ENCODE measurements around the gene CHRNA5.

Gene CHRNA5

DNA sequence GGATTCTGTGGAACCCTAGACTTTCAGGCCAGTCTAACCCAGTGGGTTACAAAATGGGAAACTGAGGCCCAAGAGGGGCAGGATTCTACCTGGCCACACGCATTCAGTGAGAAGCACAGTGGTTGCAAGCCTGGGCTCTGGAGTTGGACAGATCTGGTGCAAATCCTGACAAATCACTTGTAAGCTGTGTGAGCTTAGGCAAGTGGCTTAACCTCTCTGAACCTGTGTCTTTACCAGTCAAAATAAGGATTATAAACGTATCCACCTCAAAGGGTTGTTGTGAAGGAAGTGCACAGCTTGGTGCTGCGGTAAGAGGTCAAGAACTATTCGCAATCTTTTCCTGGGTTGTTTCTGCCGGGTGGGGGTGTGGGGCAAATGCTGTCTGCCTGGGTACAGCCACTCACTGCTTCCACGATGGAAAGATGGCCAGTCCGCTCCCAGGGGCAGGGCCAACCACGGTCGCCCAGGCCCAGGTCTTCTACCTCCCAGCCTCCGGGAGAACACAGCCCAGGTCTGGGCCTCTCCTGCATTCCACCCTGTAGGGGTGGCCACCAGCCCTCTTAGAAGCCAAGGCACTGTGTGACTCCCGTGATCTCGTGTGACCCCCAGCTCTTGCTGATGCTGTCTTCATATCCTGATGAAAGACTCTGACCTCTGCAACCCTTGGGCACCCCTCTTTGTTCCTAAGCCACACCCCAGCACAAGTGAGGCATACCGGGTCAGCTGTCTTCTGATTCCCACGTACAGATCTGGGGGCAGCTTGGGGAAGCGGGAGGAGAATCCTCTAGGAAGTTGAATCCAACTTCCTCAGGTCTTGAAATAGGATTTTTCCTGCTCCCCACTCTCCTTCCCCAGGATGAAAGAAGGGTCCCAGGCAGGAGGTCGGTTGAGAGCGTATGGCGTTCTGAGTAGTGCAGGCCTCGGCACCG is 54.0 kb downstream of the CHRNA5 start:
- TF ChIP-seq, protein P1, sequence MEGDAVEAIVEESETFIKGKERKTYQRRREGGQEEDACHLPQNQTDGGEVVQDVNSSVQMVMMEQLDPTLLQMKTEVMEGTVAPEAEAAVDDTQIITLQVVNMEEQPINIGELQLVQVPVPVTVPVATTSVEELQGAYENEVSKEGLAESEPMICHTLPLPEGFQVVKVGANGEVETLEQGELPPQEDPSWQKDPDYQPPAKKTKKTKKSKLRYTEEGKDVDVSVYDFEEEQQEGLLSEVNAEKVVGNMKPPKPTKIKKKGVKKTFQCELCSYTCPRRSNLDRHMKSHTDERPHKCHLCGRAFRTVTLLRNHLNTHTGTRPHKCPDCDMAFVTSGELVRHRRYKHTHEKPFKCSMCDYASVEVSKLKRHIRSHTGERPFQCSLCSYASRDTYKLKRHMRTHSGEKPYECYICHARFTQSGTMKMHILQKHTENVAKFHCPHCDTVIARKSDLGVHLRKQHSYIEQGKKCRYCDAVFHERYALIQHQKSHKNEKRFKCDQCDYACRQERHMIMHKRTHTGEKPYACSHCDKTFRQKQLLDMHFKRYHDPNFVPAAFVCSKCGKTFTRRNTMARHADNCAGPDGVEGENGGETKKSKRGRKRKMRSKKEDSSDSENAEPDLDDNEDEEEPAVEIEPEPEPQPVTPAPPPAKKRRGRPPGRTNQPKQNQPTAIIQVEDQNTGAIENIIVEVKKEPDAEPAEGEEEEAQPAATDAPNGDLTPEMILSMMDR (IDR thresholded peaks at IDR 0.05; ENCODE audit: insufficient read depth, low read depth, low read length, missing control alignments) = no peak
- DNase-seq (ENCODE audit: low read depth) = no peak
- H3K4me3 ChIP-seq (ENCODE audit: low read length) = no peak overlapping the region

DNA sequence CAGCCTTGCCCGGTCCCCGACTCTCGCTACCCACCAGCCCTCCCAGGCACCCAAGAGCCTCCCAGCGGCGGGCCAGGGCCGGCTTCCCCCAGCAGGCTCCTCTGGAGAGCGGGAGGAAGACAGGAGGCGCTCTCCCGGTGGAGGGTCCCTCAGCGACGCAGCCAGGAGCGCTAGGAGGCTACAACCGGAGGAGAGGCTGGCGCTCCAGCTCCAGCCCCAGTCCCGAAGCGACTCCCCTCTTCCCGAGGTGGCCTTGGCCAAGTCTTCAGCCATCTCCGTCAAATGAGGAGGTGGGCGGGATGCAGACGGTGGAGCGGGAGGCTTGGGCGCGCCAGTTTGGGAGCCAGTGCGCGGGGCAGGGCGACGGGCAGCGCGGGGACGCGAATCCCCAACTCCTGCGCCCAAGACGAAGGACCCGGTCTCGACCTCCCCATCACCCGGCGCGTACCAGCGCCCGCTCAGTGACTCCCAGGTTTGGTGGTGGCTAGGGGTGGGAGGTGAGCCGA is 54.8 kb downstream of the CHRNA5 start:
- H3K4me3 ChIP-seq (ENCODE audit: low read length) = no peak overlapping the region
- TF ChIP-seq, protein P1 (IDR thresholded peaks at IDR 0.05; ENCODE audit: insufficient read depth, low read depth, low read length, missing control alignments) = no peak
- DNase-seq (ENCODE audit: low read depth) = no peak

DNA sequence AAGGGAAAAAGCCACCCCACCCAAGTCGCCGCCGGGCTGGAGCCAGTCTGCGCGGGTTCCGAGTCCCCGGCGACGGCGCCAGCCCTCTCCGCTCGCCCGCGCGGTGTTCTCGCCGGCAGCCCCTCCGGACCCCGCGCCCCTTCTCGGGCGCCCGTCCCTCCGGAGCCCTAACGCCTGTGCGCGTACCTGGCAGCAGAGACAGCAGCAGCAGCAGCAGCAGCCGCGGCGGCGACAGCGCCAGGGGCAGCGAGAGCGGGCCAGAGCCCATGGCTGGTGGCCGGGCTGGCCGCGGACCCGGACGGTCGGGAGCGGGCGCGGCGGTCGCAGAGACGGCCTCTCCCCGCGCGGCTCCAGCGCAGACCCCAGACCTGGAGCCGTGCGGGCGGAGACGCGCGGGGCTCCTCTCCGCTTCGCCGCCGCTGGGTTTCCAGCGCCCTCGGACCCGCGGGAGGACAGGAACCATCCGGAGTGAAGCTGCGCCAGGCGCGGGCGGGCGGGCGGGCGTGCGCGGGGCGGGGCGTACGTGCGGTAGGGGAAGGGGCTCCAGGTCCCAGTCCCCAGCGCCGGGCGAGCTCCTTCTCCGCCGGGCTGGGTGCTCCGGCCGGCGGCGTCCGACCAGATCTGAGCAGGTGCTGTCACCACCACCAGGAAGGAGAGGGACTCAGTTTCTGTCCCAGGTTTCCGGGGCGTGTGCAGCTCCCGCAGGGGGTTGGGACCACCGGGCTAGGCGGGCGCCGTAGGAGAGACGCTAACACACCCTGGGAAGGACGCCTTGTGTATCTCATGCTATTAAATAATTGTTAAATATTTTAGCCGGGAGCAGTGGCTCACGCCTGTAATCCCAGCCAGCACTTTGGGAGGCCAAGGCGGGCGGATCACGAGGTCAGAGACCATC is 55.5 kb downstream of the CHRNA5 start, which contains the start of gene CHRNA3:
CHRNA3 (minus strand) TSS at position 470 of the 895 bp plus-strand sequence; CDS start at position 268, 202 bp downstream.
- TF ChIP-seq, protein P1 (IDR thresholded peaks at IDR 0.05; ENCODE audit: insufficient read depth, low read depth, low read length, missing control alignments) = no peak
- H3K4me3 ChIP-seq (ENCODE audit: low read length) = no peak within 1 kb of the TSS
- DNase-seq (ENCODE audit: low read depth) = no peak

DNA sequence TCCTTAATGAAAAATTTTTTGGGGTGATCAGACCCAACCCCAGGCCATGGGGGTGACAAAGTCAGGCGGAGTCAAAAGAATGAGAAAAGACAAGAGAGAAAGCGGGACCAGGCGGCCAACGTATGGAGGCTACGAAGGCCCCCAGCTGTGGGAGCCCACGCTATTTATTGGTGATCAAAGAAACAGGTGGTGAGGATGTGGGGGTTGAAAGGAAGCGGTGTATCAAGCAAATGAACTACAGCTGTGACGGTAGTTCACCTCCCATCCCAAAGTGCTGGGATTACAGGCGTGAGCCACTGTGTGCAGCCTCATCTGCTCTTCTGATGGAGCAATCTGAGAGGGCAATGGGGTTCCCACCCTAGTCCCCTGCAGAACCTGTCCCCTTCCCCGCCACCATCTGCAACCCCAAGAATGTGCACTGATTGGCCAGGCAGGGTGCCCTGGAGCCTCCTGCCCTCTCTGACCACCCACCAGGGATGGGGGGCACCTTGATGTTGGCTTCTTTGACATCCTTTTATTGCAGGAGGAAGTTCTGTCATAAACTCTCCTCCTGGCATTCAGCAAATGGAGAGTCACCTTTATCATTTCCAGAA is 56.6 kb downstream of the CHRNA5 start:
- TF ChIP-seq, protein P1 (IDR thresholded peaks at IDR 0.05; ENCODE audit: insufficient read depth, low read depth, low read length, missing control alignments) = no peak
- no peak overlapping the region for H3K4me3 ChIP-seq (ENCODE audit: low read length)
- DNase-seq (ENCODE audit: low read depth) = no peak

DNA sequence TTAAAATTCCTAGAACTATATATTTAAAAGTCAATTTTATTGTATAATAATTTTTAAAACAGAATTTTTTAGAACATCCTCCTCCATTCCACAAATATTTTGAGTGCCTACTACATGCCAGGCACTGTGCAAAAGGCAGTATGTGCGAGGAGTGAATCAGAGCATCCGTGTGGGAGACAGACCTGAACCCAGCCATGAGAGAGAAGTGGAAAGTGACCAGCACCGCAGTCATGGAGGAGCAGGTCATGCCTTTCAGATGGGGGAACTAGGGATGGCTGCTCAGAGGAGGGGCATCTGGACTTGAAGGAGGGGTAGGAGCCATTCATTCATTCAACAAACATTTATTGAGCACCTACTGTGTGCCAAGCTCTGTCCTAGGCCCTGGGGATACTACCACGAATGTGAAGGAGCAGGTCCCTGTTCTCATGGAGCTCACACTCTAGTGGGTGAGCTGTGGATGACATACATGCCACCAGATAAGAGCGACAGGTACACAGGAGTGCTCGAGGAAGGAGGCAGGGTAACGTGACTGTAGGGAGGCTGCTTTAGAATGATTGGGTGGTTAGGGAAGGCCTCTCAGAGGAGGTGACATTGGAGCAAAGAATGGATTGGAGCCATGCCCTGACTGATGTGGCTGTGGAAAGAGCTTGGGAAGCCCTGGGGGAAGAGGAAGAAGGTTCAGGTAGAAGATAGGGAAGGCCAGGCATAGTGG is 58.6 kb downstream of the CHRNA5 start:
- TF ChIP-seq, protein P1 (IDR thresholded peaks at IDR 0.05; ENCODE audit: insufficient read depth, low read depth, low read length, missing control alignments) = no peak

More for the DNA sequence above, 58.6 kb downstream of the CHRNA5 start:
- DNase-seq (ENCODE audit: low read depth) = no peak
- no peak overlapping the region for H3K4me3 ChIP-seq (ENCODE audit: low read length)
